Kasumi-1 (cell line): Measurements from ENCODE around the gene KLHL34.
A peak's percentile ranks its signal among the peaks of the same experiment; 100 is the strongest.

Experiments
- DNase-seq, 2 experiments: peaks; one replicate each; lab custom pipeline; 2025; lab: John Stamatoyannopoulos, UW

Gene KLHL34

DNA sequence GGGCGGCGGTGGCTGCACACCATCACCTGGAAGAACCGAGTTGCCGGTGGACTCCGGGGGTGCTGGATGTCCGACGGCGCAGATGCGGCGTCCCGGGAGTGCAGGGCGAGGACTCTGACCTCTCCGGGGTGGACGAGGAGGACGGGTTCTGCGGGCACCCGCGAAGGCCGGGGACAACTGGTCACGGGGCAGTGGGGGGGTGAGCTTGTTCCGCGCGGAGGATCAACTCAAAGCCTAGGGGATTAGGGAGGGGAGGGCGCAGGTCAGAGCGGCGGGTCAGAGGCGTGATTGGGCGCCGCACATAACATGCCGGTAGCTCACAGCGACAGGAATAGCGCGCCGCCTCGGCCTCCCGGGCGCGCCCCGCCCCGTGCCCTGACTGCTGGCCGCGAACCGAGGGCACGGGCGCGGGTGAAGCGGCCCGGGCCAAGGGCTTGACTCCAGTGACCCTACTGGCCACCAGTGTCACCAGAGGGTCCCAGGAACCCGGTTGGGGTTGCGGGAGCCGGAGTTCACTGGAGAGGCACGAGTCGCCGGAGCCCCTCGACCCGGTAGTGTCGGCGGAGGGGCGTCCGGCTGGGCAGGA, at the start of gene KLHL34:
TSS of gene KLHL34 (minus strand) at position 179 of the 586 bp plus-strand sequence. CDS start 542 bp downstream, outside the sequence.
- no peak for DNase-seq

- no peak for DNase-seq
These were observed 47.1 kb upstream of the KLHL34 start for GRCh38 chrX:21705225-21705624.

DNA sequence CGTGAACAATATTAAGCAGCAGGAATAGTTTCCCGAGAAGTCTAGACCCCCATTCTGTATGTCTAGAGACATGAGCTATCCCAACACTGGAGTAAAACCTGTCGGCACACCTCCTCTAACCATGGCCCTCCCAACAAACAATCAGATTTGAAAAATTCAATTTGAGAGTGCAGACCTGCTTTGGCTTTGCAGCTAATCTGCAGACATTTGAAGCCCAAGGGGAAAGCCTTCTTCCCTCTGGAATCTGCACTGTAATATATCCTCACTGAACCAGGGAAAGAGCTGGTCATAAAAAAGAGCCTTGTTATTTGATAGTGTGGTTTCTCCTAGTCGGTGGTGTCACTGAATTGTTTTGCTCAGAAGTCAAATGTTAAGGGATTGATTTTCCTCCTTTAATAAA, 44.6 kb upstream of the KLHL34 start:
- DNase-seq: no peak

DNA sequence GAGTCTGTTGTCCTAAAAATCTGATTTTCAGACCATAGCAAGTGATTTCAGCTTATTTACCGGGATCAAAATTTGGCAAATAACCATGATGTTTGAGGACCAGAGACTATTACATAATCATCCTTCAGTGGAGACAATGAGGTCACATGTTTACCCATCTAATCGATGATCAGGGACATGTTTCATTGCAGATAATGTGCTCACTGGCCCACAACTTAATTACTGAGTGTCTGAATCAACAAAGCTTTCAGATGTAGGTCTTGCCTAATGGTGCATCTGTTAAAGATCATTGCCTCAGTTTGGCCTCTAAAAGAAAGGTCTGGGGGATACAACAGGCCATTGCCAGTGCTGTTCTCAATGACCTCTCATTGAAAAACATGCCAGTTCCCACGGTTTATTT, 42.8 kb upstream of the KLHL34 start:
- no peak for DNase-seq

- DNase-seq: no peak
These were observed 42.1 kb upstream of the KLHL34 start for GRCh38 chrX:21700275-21700674.

- DNase-seq: no peak
These were observed 41.0 kb upstream of the KLHL34 start for GRCh38 chrX:21699136-21699535.

- no peak for DNase-seq
These were observed 40.1 kb upstream of the KLHL34 start for GRCh38 chrX:21698272-21698671.

- DNase-seq: peak in 1 of 2 experiments; percentile 4
These were observed 33.4 kb upstream of the KLHL34 start for GRCh38 chrX:21691512-21692018.

- DNase-seq: no peak
These were observed 25.8 kb upstream of the KLHL34 start for GRCh38 chrX:21683941-21684340.

DNA sequence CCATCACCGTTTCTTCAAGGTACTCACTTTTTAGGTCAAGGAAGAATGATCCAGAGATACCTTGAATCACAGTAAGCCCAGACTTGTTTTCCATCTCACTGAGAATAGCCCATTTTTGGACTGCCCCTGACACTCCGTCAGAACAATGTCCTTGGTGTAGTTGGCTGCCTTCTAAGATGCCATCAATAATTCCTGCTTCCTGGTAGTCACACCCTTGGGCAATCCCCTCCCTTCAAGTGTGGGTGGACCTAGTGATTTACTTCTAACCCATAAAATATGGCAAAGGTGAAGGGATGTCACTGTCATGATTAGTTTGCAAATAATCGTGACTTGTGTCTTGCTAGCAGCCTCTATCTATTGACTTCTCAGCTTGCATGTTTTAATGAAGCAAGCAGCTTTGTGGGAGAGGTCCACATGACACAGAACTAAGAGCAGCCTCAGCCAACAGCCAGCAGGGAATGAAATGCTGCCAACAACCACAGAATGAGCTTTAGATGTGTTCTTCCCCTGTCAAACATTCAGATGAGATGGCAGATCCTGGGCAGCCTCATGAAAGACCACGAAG, 20.0 kb upstream of the KLHL34 start:
- DNase-seq: no peak

- DNase-seq: no peak
These were observed 17.8 kb upstream of the KLHL34 start for GRCh38 chrX:21675931-21676330.

DNA sequence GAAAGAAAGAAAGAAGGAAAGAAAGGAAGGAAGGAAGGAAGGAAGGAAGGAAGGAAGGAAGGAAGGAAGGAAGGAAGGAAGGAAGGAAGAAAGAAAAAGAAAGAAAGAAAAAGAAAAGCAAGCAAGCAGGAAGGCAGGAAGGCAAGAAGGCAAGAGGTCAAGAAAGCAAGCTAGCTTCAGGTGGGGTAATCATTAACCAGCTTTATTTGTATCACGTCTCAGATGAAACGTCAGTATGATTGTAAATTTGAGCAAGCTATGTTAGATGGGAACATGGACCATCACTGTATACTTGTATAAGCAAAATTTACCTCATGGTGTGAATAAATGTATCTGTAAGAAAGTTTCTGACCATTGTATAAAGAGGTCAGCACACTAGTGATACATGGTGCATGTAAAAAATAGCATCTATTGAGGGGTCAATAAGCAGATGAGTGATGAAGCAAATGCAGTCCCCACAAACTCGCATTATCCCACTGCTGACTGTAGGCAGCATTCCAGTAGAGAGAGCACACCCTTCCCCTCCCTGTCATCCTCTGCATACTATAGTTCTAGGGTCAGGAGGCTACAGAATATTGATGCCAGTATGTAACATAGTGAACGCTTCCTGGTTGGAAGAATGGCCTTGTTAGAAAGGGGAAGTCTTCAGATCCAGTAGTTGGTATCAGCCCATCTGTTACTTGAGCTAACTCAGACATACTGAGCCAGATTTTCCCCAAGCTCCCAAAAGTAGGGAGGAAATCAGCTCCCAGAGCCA, 16.5 kb upstream of the KLHL34 start:
- no peak for DNase-seq

DNA sequence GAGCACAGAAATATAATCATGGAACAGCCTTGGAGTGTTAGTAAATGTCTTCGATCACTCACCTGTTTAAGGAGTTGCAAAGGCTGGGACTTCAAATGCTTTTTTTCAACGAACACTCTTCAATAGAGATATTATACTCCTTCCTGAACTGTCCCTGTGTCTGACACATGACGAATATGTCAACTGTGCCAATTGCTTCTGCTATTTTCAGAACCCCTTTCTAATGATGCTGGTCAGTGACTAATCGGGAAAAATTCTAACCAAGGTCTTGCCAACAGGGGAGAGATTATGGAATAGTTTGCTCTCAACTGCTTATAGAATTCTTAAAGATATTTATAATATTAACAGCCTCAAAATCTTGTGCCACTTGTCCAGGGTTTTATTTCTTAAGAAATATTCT, 8.5 kb upstream of the KLHL34 start:
- DNase-seq: no peak

DNA sequence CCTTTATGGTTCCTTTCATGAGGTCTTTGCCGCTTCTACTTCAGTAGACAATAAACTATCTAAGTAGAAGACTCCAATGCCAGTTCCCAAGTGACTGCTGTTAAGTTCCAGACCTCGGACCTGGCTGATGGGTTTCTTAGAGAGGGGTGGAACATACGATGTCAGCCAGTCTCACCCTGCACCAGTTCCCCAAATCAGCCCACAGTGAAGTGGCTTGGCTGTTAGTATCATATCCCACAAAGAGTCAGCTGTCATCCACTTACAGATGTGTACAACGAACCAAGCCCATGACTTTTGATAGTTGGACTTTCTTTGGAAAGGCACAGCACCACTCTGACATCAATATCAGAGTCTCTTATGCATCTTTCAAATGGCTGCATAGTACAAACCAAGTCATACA, 8.1 kb upstream of the KLHL34 start:
- DNase-seq: no peak

- DNase-seq: no peak
These were observed 4.6 kb upstream of the KLHL34 start for GRCh38 chrX:21662761-21663160.

- no peak for DNase-seq
These were observed 3.2 kb upstream of the KLHL34 start for GRCh38 chrX:21661316-21661715.

DNA sequence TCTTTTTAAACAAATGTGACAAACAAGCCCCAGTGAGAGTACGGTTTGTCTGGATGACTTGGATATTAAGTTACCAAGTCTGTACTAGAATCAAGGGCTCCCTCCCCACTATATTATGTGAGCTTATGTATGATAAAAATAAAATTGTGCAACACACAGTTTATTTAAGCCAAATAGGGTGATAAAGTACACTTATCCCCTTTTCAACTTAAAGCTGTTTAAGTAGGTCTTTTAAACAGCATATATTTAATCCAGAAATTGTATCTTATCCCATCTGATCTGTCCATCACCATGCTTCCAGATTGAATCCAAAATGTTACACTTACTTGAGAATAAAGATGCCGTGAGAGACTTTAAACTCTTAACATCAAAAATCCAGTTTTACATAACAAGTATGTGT, 2.0 kb upstream of the KLHL34 start:
- no peak for DNase-seq

- DNase-seq: no peak
These were observed 1.2 kb upstream of the KLHL34 start for GRCh38 chrX:21659320-21659719.

DNA sequence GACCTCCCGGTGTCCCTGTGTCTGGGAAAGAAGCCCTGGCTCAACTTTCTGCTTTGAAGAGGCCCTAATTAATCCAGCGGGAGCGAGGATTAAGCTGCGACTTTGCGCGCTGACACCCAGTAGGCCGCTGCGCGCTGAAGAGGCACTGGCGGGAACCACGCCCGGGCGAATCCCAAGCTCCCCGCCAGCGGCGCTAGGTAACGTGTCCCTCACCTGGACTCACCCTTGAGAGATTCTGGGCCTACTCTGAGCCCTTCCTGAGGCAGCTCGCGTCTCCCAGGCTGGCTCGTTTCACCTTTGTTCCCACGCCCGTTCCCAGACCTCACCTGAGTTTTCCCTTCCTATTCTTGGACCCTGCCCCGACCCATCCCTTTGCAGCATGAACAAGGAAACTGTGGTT, 616 bp upstream of the KLHL34 start:
- no peak for DNase-seq

- no peak for DNase-seq
These were observed 595 bp downstream of the KLHL34 start for GRCh38 chrX:21657318-21658151.

DNA sequence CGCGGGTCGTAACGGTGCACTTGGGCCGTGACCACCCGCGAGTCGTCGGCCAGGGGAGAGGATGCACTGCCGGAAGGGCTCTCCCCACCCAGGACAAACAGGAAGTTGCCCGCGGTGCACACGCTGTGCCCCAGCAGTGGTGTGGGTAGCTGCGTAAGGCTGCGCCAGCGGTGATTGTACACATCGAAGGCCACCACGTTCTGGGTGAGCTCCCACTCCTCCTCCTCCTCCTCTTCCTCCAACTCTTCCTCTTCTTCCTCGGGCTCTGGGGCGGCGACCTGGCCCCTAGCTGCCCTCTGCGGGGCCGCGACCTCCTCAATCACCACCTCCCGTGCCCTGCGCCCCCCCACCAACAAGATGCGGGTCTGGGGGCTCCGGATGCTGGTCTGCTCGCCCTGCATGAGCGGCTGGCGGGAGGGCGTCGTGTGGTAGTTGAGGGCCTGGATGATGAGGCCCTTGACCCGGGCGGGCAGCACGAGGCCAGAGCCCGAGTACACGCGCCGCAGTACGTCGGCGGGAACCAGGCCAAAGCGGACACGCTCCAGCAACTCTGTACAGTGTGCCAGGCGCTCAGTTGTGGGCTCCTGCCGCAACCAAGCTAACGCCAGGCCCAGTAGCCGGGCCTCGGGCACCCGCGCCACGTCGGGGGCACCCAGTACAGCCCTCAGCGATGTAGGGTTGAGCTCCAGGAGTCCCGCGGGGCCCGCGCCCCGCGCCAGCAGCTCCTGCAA, 1.4 kb downstream of the KLHL34 start:
- DNase-seq: no peak
